ENCODE data around the gene PIGBOS1. TPM values are rescaled to one million over a fixed set of nuclear protein-coding genes. Genes with fewer than 3 reads are reported as not detected.

The PIGBOS1 gene
- total and polyA plus RNA-seq, 2 experiments from 2014 or later: 13.4 to 16.8 TPM

- Histone ChIP-seq H3K4me1 (ENCODE audit: insufficient read depth) (peaks cover 8% of the 10 kb centered on the region; the same call in 1 of the 2 replicates), H4K20me1 (ENCODE audit: insufficient read depth) (no peaks in the 10 kb centered on the region), H3K4me2 (ENCODE audit: unreplicated experiment) (no peak overlapping the region), H3F3A (ENCODE audit: insufficient read depth) (no peaks in the 10 kb centered on the region), H3K9me2 (ENCODE audit: insufficient read depth) (no peaks in the 10 kb centered on the region), H3K27ac (no peak overlapping the region), H3K79me2 (ENCODE audit: insufficient read depth) (peaks cover 9% of the 10 kb centered on the region; the same call in 1 of the 2 replicates), H3K36me3 (ENCODE audit: low read depth) (no peaks in the 10 kb centered on the region), H2AFZ (no peak overlapping the region), H3K9ac (no peak overlapping the region), H3K27me3 (replicated peaks; ENCODE audit: insufficient read depth) (no peaks in the 10 kb centered on the region), H3K9me3 (ENCODE audit: low read depth) (no peaks in the 10 kb centered on the region), H3K4me3 (no peak overlapping the region)
- in situ Hi-C loops (cut with MboI): no loop called here
- TF ChIP-seq EZH2phosphoT487 (IDR thresholded peaks at IDR 0.05; ENCODE audit: insufficient read depth, low read depth) (no peak), EZH2 (IDR thresholded peaks at IDR 0.05; ENCODE audit: insufficient read depth, poor library complexity, severe bottlenecking) (no peak)
- no peak for DNase-seq
- WGBS, 2 experiments (ENCODE audit: low coverage in 1 of 2, low lambda C conversion rate in 2 of 2, missing lambda C conversion rate in 2 of 2): 76 to 78% methylated on average over 6 of the region's 6 CpGs
Measured at GRCh38 chr15:55270291-55270690, 48.6 kb downstream of the PIGBOS1 start.

GRCh38 chr15:55268176-55268695, 50.7 kb downstream of the PIGBOS1 start:
- no peak overlapping the region for H3K4me3 ChIP-seq
- no peaks in the 10 kb centered on the region for H3K9me2 ChIP-seq (ENCODE audit: insufficient read depth)
- H3K27ac ChIP-seq: no peak overlapping the region
- no peak for TF ChIP-seq EZH2phosphoT487 (IDR thresholded peaks at IDR 0.05; ENCODE audit: insufficient read depth, low read depth)
- TF ChIP-seq EZH2 (IDR thresholded peaks at IDR 0.05; ENCODE audit: insufficient read depth, poor library complexity, severe bottlenecking): no peak
- no peak for DNase-seq
- in situ Hi-C loops (cut with MboI): no loop called here
- H3K27me3 ChIP-seq (replicated peaks; ENCODE audit: insufficient read depth): no peaks in the 10 kb centered on the region
- H3K79me2 ChIP-seq (ENCODE audit: insufficient read depth): peaks cover 9% of the 10 kb centered on the region; the same call in 1 of the 2 replicates
- H3K4me1 ChIP-seq (ENCODE audit: insufficient read depth): peaks cover 8% of the 10 kb centered on the region; the same call in 1 of the 2 replicates
- no peaks in the 10 kb centered on the region for H3F3A ChIP-seq (ENCODE audit: insufficient read depth)
- no peak overlapping the region for H3K9ac ChIP-seq
- WGBS, 2 experiments (ENCODE audit: low coverage in 1 of 2, low lambda C conversion rate in 2 of 2, missing lambda C conversion rate in 2 of 2): 87 to 93% methylated on average over 2 of the region's 2 CpGs
- H3K36me3 ChIP-seq (ENCODE audit: low read depth): no peaks in the 10 kb centered on the region
- H4K20me1 ChIP-seq (ENCODE audit: insufficient read depth): no peaks in the 10 kb centered on the region
- H3K9me3 ChIP-seq (ENCODE audit: low read depth): no peaks in the 10 kb centered on the region
- H3K4me2 ChIP-seq (ENCODE audit: unreplicated experiment): no peak overlapping the region
- H2AFZ ChIP-seq: no peak overlapping the region

GRCh38 chr15:55267401-55268175, 51.3 kb downstream of the PIGBOS1 start:
- no peak overlapping the region for H3K9ac ChIP-seq
- no peaks in the 10 kb centered on the region for H3K36me3 ChIP-seq (ENCODE audit: low read depth)
- no peak overlapping the region for H3K4me2 ChIP-seq (ENCODE audit: unreplicated experiment)
- H3K9me3 ChIP-seq (ENCODE audit: low read depth): no peaks in the 10 kb centered on the region
- H2AFZ ChIP-seq: no peak overlapping the region
- H3K9me2 ChIP-seq (ENCODE audit: insufficient read depth): no peaks in the 10 kb centered on the region
- H3K79me2 ChIP-seq (ENCODE audit: insufficient read depth): peaks cover 9% of the 10 kb centered on the region; the same call in 1 of the 2 replicates
- H3K4me1 ChIP-seq (ENCODE audit: insufficient read depth): peaks cover 8% of the 10 kb centered on the region; the same call in 1 of the 2 replicates
- H3K27me3 ChIP-seq (replicated peaks; ENCODE audit: insufficient read depth): no peaks in the 10 kb centered on the region
- TF ChIP-seq EZH2 (IDR thresholded peaks at IDR 0.05; ENCODE audit: insufficient read depth, poor library complexity, severe bottlenecking): no peak
- TF ChIP-seq EZH2phosphoT487 (IDR thresholded peaks at IDR 0.05; ENCODE audit: insufficient read depth, low read depth): no peak
- 81 to 90% methylated on average over 10 of the region's 10 CpGs for WGBS, 2 experiments (ENCODE audit: low coverage in 1 of 2, low lambda C conversion rate in 2 of 2, missing lambda C conversion rate in 2 of 2)
- no peak overlapping the region for H3K27ac ChIP-seq
- in situ Hi-C loops (cut with MboI): no loop called here
- no peaks in the 10 kb centered on the region for H3F3A ChIP-seq (ENCODE audit: insufficient read depth)
- H3K4me3 ChIP-seq: no peak overlapping the region
- no peaks in the 10 kb centered on the region for H4K20me1 ChIP-seq (ENCODE audit: insufficient read depth)
- no peak for DNase-seq

Other genes with a start within 250 kb of the PIGBOS1 start
- gene RSL24D1, start 122.2 kb downstream of the PIGBOS1 start, total RNA-seq (2014; rRNA removed; shearing (Covaris generic)): 95.2 and 112 TPM in 2 replicates
- gene RSL24D1, start 122.2 kb downstream of the PIGBOS1 start, polyA plus RNA-seq (2016; fragmentation: Nextera tagmentation; extraction: Ambion mirVana): 91.2 and 93.1 TPM in 2 replicates
- gene RAB27A, start 29.3 kb downstream of the PIGBOS1 start, total RNA-seq (2014; rRNA removed; shearing (Covaris generic)): 5.4 and 9.5 TPM in 2 replicates
- 9.0 and 9.1 TPM in 2 replicates for gene RAB27A, start 29.3 kb downstream of the PIGBOS1 start, polyA plus RNA-seq (2016; fragmentation: Nextera tagmentation; extraction: Ambion mirVana)
- 10.4 and 10.6 TPM in 2 replicates for gene PIGB, start 99 bp upstream of the PIGBOS1 start, total RNA-seq (2014; rRNA removed; shearing (Covaris generic))
- 17.2 and 18.3 TPM in 2 replicates for gene PIGB, start 99 bp upstream of the PIGBOS1 start, polyA plus RNA-seq (2016; fragmentation: Nextera tagmentation; extraction: Ambion mirVana)
- gene CCPG1, start 89.2 kb upstream of the PIGBOS1 start, total RNA-seq (2014; rRNA removed; shearing (Covaris generic)): 147 and 169 TPM in 2 replicates
- 202 and 203 TPM in 2 replicates for gene CCPG1, start 89.2 kb upstream of the PIGBOS1 start, polyA plus RNA-seq (2016; fragmentation: Nextera tagmentation; extraction: Ambion mirVana)
- gene PIERCE2, start 89.4 kb upstream of the PIGBOS1 start, total RNA-seq (2014; rRNA removed; shearing (Covaris generic)): 0.54 and 1.4 TPM in 2 replicates
- gene PIERCE2, start 89.4 kb upstream of the PIGBOS1 start, polyA plus RNA-seq (2016; fragmentation: Nextera tagmentation; extraction: Ambion mirVana): 6.6 and 7.3 TPM in 2 replicates
- gene DNAAF4, start 189.1 kb upstream of the PIGBOS1 start, total RNA-seq (2014; rRNA removed; shearing (Covaris generic)): 1.1 and 2.5 TPM in 2 replicates
- gene DNAAF4, start 189.1 kb upstream of the PIGBOS1 start, polyA plus RNA-seq (2016; fragmentation: Nextera tagmentation; extraction: Ambion mirVana): 4.0 and 5.8 TPM in 2 replicates